PFSK-1 (cell line): Measurements from ENCODE around the gene MT1F.

Experiments
- FOXP2 ChIP-seq: optimal IDR thresholded peaks from 2 replicates; pipeline ENCODE3; 2011; ENCODE audit warnings: borderline replicate concordance, control low read depth, inconsistent platforms; ENCODE audit not compliant: insufficient read depth; ENCODE audit errors: extremely low read length, extremely low read depth
- POLR2AphosphoS5 ChIP-seq: IDR thresholded peaks from 2 replicates; pipeline ENCODE4 v1.6.1; 2012; ENCODE audit warnings: low read depth, mild to moderate bottlenecking, control low read depth, low read length, moderate library complexity
- REST ChIP-seq, 2 experiments: IDR thresholded peaks; 2 replicates each; pipeline versions ENCODE4 v1.6.1 to v1.8.0; 2011 to 2012; ENCODE audit warnings: low read depth in 2 of 2, low read length in 2 of 2, control low read depth in 1 of 2, inconsistent platforms in 1 of 2, mild to moderate bottlenecking in 1 of 2, moderate library complexity in 1 of 2; ENCODE audit not compliant: insufficient read depth in 1 of 2
- SIN3A ChIP-seq: IDR thresholded peaks from 2 replicates; pipeline ENCODE4 v1.6.1; 2012; ENCODE audit warnings: mild to moderate bottlenecking, low read length, moderate library complexity, borderline replicate concordance; ENCODE audit not compliant: insufficient read depth
- TAF1 ChIP-seq: IDR thresholded peaks from 2 replicates; pipeline ENCODE4 v1.6.1; 2012; ENCODE audit warnings: low read length, control low read depth, borderline replicate concordance; ENCODE audit not compliant: insufficient read depth

MT1F gene

DNA sequence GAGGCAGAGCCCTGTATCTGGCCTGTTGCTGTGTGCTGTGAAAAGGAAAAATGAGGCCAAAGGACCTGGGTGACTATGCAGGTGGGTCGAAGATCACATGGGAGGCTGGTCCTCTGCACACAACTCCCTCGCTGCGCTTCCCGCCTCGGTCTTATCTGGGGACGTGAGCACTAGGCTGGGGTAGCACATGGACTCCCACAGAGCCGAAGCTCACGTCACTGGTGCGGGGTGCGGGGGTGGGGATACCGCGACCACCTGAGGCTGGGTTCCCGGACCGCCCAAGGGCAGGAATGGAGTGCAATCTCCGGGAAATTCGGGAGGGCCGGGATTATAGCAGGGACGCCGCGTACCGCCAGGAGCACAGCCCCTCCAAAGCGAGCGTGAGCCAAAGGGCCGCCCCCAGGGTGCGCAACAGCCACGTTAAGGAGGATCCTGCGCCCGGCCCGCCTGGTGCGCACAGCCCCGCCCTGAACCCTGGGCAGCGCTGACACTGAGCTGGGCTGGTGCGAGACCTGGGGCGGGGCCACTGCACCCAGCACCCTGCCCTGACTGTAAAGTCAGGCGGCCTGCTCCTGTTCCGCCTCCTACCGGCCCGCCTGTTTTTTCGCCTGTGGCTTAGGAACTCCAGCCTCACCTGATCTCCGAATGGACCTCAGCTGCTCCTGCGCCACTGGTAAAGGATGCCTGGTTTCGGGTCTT lies 14.5 kb upstream of the MT1F start:
- TF ChIP-seq TAF1 (no peak), SIN3A (no peak), POLR2AphosphoS5 (no peak), REST (IDR thresholded peaks at IDR 0.05; ENCODE audit: insufficient read depth in 1 of 2, low read depth in 2 of 2, low read length in 2 of 2) (no peak), FOXP2 (no peak)

GRCh38 chr16:56643833-56644232 lies 13.9 kb upstream of the MT1F start:
- TF ChIP-seq FOXP2, result no peak
- TF ChIP-seq TAF1, result no peak
- TF ChIP-seq SIN3A, result no peak
- peak in 1 of 2 experiments; percentile 71; a peak in 2 of 4 replicates for TF ChIP-seq REST (IDR thresholded peaks at IDR 0.05; ENCODE audit: insufficient read depth in 1 of 2, low read depth in 2 of 2, low read length in 2 of 2)

GRCh38 chr16:56645311-56645710 lies 12.4 kb upstream of the MT1F start:
- TF ChIP-seq TAF1 (no peak), REST (IDR thresholded peaks at IDR 0.05; ENCODE audit: insufficient read depth in 1 of 2, low read depth in 2 of 2, low read length in 2 of 2) (no peak), SIN3A (no peak), FOXP2 (no peak), POLR2AphosphoS5 (no peak)

- TF ChIP-seq REST (IDR thresholded peaks at IDR 0.05; ENCODE audit: insufficient read depth in 1 of 2, low read depth in 2 of 2, low read length in 2 of 2), result peak in 1 of 2 experiments; percentile 82; a peak in 2 of 4 replicates
- TF ChIP-seq SIN3A, result no peak
These were observed 11.9 kb upstream of the MT1F start for GRCh38 chr16:56645838-56646237.
